CD4-positive, alpha-beta T cell treated with Interferon gamma for 1 hour (primary cell): Measurements from ENCODE around the gene BAHCC1.

Source experiments
- DNase-seq: peaks from one replicate; pipeline ENCODE4 v3.0.0-alpha.2; 2020

The BAHCC1 gene

GRCh38 chr17:81500047-81500446 is 104.8 kb downstream of the BAHCC1 start:
- DNase-seq: no peak

- no peak for DNase-seq
Measured at GRCh38 chr17:81502471-81503017, 107.3 kb downstream of the BAHCC1 start.

- no peak for DNase-seq
Measured at GRCh38 chr17:81503619-81504018, 108.4 kb downstream of the BAHCC1 start.

- no peak for DNase-seq
Measured at GRCh38 chr17:81508639-81509206, 113.5 kb downstream of the BAHCC1 start.

- no peak for DNase-seq
Measured at GRCh38 chr17:81509207-81509971, 114.1 kb downstream of the BAHCC1 start.

GRCh38 chr17:81509972-81510784 is 114.9 kb downstream of the BAHCC1 start:
- no peak for DNase-seq

- DNase-seq: no peak
Measured at GRCh38 chr17:81510785-81511553, 115.7 kb downstream of the BAHCC1 start.

GRCh38 chr17:81511554-81511803 is 116.2 kb downstream of the BAHCC1 start:
- DNase-seq: no peak

- DNase-seq: no peak
Measured at GRCh38 chr17:81511804-81512561, 116.7 kb downstream of the BAHCC1 start.

GRCh38 chr17:81512562-81513371 is 117.5 kb downstream of the BAHCC1 start, which contains the start of gene ACTG1:
ACTG1 (minus strand) TSS chr17:81512799; CDS start chr17:81512354, 445 bp downstream.
- DNase-seq: peak; percentile 94

GRCh38 chr17:81513372-81513752 is 118.1 kb downstream of the BAHCC1 start:
- DNase-seq: peak; percentile 55

- no peak for DNase-seq
Measured at GRCh38 chr17:81513753-81514488, 118.7 kb downstream of the BAHCC1 start.

- no peak for DNase-seq
Measured at GRCh38 chr17:81514489-81514738, 119.2 kb downstream of the BAHCC1 start.

- peak; percentile 72 for DNase-seq
Measured at GRCh38 chr17:81514739-81515529, 119.7 kb downstream of the BAHCC1 start.

GRCh38 chr17:81515530-81516041 is 120.3 kb downstream of the BAHCC1 start:
- DNase-seq: no peak
